Measurements from ENCODE around the gene ATP11B.

ATP11B gene

DNA sequence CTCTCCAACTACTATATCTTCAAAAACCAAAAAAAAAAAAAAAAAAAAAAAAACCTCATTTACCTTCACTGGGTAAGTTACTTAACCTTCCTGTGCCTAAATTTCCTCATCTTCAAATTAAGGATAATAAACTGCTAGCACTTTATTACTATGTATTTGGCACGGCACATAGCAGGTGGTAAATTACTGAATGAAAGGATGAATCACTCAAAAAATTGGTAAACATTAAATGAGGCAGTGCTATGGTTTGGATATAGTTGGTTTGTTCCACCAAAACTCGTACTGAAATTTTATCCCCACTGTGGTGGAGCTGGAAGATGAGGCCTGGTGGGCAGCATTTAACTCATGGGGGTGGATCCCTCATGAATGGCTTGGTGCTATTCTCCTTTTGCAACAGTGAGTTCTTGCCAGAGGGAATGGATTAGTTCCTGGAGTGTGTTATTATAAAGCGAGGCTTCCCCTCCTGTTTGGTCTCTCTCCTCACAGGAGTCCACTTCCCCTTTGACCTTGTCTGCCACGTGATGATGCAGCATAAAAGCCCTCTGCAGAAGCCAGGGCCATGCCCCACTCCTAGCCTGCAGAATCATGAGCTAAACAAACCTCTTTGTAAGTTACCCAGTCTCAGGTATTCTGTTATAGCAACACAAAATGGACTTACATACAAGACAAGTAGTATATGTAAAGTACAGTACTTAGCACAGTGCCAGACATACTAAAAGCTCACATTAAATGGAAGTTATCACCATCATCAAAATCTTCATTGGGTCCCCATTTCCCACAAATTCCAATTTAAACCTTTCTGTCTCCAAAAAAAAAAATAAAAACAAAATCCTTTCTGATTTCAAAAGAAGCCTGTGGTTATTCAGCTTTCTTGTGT, 166.4 kb downstream of the ATP11B start:
- Mint-ChIP-seq H3K9me3 (no peaks in the 10 kb centered on the region), H3K4me1 (ENCODE audit: low read depth) (peaks cover 11% of the 10 kb centered on the region), H3K4me3 (no peak overlapping the region), H3K27me3 (no peaks in the 10 kb centered on the region), H3K27ac (peak overlapping the region; percentile 21), H3K36me3 (ENCODE audit: low read depth) (peaks cover 50% of the 10 kb centered on the region)

DNA sequence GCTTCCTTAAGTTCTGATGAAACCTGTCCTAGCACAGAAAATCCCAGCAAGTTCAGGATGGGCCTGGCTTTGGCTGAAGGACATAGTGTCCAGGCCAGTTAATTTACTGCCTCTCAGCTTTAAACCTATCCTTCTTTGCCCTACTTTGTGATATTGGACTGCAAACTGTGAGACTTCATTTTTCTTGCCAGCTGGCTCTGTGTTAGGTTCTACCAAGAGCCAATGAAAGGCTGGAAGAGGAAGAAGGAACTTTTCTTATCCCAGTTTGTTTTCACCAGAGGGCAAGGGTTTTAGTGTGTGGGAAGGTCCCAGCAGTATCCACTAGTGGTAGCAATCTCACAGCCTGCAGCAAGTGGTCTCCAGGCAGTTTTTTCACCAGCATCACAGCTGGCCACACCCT, 168.9 kb downstream of the ATP11B start:
- Mint-ChIP-seq H3K4me3 (no peak overlapping the region), H3K27me3 (no peaks in the 10 kb centered on the region), H3K9me3 (no peaks in the 10 kb centered on the region), H3K36me3 (ENCODE audit: low read depth) (peaks cover 41% of the 10 kb centered on the region), H3K4me1 (ENCODE audit: low read depth) (peaks cover 26% of the 10 kb centered on the region), H3K27ac (no peak overlapping the region)

DNA sequence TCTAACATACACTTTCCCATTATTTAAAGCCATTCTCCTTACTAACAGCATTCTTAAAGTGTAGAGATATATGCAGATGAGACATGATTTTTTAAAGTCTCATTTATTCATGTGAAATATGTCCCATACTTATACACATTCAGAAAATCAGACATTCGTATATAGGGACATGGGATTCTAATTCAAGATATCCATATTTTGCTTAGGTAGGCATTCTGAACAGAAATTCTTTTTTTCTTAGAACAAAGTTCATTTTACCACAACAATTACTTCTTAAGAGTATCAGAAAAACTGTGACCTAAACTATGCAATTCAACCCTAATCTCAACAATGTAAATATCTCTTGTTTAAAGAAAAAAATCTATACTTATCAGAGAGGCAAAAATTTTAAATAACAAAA, 170.9 kb downstream of the ATP11B start:
- no peaks in the 10 kb centered on the region for H3K27me3 Mint-ChIP-seq
- no peaks in the 10 kb centered on the region for H3K9me3 Mint-ChIP-seq
- peaks cover 45% of the 10 kb centered on the region for H3K4me1 Mint-ChIP-seq (ENCODE audit: low read depth)
- H3K27ac Mint-ChIP-seq, result no peak overlapping the region
- H3K36me3 Mint-ChIP-seq (ENCODE audit: low read depth), result peaks cover 33% of the 10 kb centered on the region
- H3K4me3 Mint-ChIP-seq, result no peak overlapping the region

DNA sequence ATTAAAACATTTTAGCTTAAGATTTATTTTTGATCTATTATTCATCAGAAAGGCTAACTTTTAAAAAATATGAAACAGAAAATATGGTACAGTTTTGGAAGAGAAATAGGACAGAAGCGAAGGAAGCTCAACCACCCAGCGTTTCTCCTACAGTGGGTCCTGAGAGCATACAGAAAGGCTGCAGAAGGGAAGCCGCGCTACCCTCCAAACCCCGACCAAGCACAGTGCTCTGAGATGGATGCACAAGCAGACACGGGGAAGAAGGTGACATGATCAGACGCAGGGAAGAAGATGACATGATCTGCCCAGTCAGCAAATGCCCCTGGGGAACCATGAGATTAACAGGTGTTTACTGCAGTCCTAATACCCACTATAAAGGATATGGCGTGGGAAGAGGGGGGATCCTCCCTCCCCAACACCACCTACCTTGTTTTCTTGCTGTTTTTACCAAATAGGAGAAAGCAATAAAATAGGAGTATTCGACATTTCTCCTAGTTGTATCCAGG, 172.6 kb downstream of the ATP11B start:
- peaks cover 57% of the 10 kb centered on the region for H3K4me1 Mint-ChIP-seq (ENCODE audit: low read depth)
- no peaks in the 10 kb centered on the region for H3K27me3 Mint-ChIP-seq
- H3K4me3 Mint-ChIP-seq, result no peak overlapping the region
- H3K36me3 Mint-ChIP-seq (ENCODE audit: low read depth), result peaks cover 24% of the 10 kb centered on the region
- H3K9me3 Mint-ChIP-seq, result no peaks in the 10 kb centered on the region
- no peak overlapping the region for H3K27ac Mint-ChIP-seq

DNA sequence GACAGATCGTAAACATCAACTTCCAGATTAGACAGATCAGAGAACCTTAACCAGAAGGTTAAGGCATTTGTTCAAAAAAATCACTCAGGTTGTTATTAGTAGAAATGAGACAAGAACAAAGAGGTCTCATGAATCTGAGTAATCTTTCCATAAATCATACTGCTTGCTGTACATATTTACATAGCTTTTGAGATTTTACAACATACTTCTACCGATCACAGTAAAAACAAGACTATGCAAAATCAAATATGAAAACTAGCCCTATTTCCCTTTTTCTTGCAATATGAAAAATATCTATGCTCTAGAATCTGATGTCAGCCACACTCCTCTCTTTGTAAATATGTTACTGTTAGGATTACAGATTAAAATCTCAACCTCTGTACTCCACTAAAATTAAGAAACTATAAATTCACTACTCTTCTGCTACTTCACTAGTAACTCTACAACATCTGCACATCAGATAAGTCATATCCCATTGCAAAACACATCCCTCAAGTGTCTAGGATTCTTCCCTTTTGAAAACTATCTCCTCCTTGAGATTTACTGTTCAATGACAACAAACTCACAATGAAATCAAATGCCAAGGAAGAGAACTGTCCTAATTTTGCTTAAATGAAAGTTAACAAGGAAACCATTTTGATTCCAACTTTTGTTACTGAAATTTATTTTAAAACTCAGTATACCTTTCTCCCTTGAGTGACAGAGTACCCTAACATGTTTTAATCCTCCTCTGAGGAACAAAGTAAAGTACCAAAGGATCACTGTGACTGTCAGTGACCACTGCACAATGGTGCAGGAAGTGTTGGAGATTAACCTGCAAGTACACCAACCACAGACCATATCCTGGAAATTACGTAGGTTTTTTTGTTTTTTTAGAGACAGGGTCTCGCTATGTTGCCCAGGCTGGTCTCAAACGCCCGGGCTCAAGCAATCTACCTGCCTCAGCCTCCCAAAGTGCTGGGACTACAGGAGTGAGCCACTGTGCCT, 174.2 kb downstream of the ATP11B start:
- peaks cover 69% of the 10 kb centered on the region for H3K4me1 Mint-ChIP-seq (ENCODE audit: low read depth)
- peak overlapping the region; percentile 46 for H3K27ac Mint-ChIP-seq
- peak overlapping the region; percentile 12 for H3K4me3 Mint-ChIP-seq
- H3K27me3 Mint-ChIP-seq, result no peaks in the 10 kb centered on the region
- H3K36me3 Mint-ChIP-seq (ENCODE audit: low read depth), result peaks cover 18% of the 10 kb centered on the region
- H3K9me3 Mint-ChIP-seq, result no peaks in the 10 kb centered on the region

DNA sequence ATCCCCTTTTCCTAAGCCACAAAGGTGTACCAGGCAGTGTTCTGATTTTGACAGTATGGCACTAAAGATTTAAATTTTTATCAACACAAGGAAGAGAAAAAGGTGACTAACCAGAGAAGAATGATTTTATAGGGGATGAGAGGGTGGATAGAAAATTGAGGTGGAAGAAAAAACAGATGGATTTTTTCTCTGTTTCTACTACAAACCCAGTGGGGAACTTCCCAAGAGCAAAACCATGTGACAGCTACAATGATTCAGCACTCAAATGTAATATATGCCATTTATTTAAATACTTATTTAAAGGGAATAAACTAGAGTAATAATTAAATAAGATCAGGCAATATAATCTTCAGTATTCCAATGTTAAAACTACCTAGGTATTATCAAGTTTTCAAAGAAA, 176.0 kb downstream of the ATP11B start:
- Mint-ChIP-seq H3K27me3 (no peaks in the 10 kb centered on the region), H3K36me3 (ENCODE audit: low read depth) (peaks cover 7% of the 10 kb centered on the region)

DNA sequence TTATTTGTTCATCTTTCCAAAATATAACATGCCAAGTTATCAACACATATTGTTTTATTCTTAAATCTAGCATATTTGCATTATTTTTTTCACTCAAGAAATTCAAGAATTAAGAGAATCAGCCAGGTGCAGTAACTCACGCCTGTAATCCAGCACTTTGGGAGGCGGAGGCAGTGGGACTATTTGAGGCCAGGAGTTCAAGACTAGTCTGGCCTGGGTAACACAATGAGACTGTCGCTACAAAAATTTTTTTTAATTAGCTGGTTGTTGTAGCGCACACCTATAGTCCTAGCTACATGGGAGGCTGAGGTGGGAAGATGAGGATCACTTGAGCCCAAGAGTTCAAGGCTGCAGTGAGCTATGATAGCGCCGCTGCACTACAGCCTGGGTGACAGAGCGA, 176.5 kb downstream of the ATP11B start:
- Mint-ChIP-seq H3K4me3 (no peak overlapping the region), H3K9me3 (no peaks in the 10 kb centered on the region), H3K4me1 (ENCODE audit: low read depth) (peaks cover 67% of the 10 kb centered on the region), H3K27me3 (no peaks in the 10 kb centered on the region), H3K27ac (no peak overlapping the region), H3K36me3 (ENCODE audit: low read depth) (peaks cover 7% of the 10 kb centered on the region)

More for the DNA sequence above, 176.0 kb downstream of the ATP11B start:
- Mint-ChIP-seq H3K27ac (no peak overlapping the region), H3K9me3 (no peaks in the 10 kb centered on the region), H3K4me1 (ENCODE audit: low read depth) (peaks cover 68% of the 10 kb centered on the region), H3K4me3 (no peak overlapping the region)

DNA sequence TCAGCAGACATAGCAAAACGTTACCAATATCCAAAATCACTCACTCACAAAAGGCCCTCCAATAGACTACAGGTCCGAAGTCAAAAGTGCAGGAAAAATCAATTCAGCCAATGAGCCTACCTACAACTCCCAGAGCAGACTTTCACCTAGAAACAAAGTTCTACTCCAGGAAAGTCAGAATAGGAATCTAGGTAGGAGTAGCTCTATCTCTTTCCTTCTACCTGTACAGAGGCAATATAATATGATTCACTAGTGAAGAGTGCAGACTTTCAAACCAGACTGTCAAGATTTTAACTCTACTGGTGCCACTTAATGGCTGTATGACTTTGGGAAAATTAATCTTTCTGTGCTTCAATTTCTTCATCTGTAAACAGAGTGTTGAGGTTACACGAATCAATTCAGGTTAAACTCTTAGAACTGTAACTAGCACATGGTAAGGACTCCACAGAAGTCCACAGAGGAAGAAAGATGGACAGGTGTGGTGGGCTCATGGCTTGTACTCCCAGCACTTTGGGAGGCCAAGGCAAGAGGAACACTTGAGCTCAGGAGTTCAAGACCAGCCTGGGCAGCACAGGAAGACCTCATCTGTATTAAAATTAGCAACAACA, 177.6 kb downstream of the ATP11B start:
- H3K27me3 Mint-ChIP-seq, result no peaks in the 10 kb centered on the region
- peaks cover 7% of the 10 kb centered on the region for H3K36me3 Mint-ChIP-seq (ENCODE audit: low read depth)
- H3K4me3 Mint-ChIP-seq, result no peak overlapping the region
- no peaks in the 10 kb centered on the region for H3K9me3 Mint-ChIP-seq
- peaks cover 63% of the 10 kb centered on the region for H3K4me1 Mint-ChIP-seq (ENCODE audit: low read depth)
- no peak overlapping the region for H3K27ac Mint-ChIP-seq

All from stimulated activated naive CD8-positive, alpha-beta T cell treated with anti-CD3 and anti-CD28 coated beads, Interleukin-15, Interleukin-2, amounts not matched to agents 100 ng/mL and 50 ng/mL, for 24 hours (primary cell).